Brain microvascular endothelial cell (primary cell): Measurements from ENCODE around the gene RDX.
"Not testable (repeated sequence)": the region's sequence is repeated elsewhere in the genome, so short reads cannot be mapped to it uniquely, and the experiment has no call there.

Experiments
- DNase-seq: peaks from one replicate; pipeline ENCODE4 v3.0.0-alpha.2; 2020
- H3K27ac ChIP-seq: fragments of 250-450 bp; sonication (Bioruptor Pico); 2 replicates; pipeline ENCODE4 v1.5.1; 2020; ENCODE audit warnings: mild to moderate bottlenecking, moderate library complexity
- H3K27me3 ChIP-seq: fragments of 250-450 bp; sonication (Bioruptor Pico); replicated peaks from 2 replicates; pipeline ENCODE4 v1.5.1; 2020; ENCODE audit warnings: mild to moderate bottlenecking
- H3K36me3 ChIP-seq: fragments of 250-450 bp; sonication (Bioruptor Pico); replicated peaks from 2 replicates; pipeline ENCODE4 v1.5.1; 2020; ENCODE audit warnings: mild to moderate bottlenecking
- H3K4me3 ChIP-seq: 2 replicates; pipeline ENCODE4 v1.5.1; 2011; ENCODE audit warnings: low read depth, mild to moderate bottlenecking, control low read depth, low read length, moderate library complexity
- in situ Hi-C: cut with HindIII; loops from 2 replicates; pipeline ENCODE4 v1.10.0; 2017; ENCODE audit warnings: low sequenced_read_pairs, low pct_ligation_motif_present
- TF ChIP-seq, protein P1 (sequence below): IDR thresholded peaks from 2 replicates; pipeline ENCODE4 v1.5.1; 2011; ENCODE audit warnings: low read depth, mild to moderate bottlenecking, moderate library complexity, low read length, control low read depth, inconsistent platforms; ENCODE audit errors: missing control alignments

The RDX gene

GRCh38 chr11:110199184-110199981 lies 97.0 kb downstream of the RDX start:
- H3K4me3 ChIP-seq: no peak overlapping the region
- no peaks in the 10 kb centered on the region for H3K36me3 ChIP-seq
- H3K27me3 ChIP-seq: no peaks in the 10 kb centered on the region
- in situ Hi-C loops: no loop called here
- peak overlapping the region; percentile 13 for H3K27ac ChIP-seq
- no peak for DNase-seq
- TF ChIP-seq, protein P1, sequence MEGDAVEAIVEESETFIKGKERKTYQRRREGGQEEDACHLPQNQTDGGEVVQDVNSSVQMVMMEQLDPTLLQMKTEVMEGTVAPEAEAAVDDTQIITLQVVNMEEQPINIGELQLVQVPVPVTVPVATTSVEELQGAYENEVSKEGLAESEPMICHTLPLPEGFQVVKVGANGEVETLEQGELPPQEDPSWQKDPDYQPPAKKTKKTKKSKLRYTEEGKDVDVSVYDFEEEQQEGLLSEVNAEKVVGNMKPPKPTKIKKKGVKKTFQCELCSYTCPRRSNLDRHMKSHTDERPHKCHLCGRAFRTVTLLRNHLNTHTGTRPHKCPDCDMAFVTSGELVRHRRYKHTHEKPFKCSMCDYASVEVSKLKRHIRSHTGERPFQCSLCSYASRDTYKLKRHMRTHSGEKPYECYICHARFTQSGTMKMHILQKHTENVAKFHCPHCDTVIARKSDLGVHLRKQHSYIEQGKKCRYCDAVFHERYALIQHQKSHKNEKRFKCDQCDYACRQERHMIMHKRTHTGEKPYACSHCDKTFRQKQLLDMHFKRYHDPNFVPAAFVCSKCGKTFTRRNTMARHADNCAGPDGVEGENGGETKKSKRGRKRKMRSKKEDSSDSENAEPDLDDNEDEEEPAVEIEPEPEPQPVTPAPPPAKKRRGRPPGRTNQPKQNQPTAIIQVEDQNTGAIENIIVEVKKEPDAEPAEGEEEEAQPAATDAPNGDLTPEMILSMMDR: no peak

- TF ChIP-seq, protein P1: no peak
- in situ Hi-C loops: no loop called here
- Histone ChIP-seq H3K27ac (no peak overlapping the region), H3K27me3 (no peaks in the 10 kb centered on the region), H3K4me3 (no peak overlapping the region), H3K36me3 (no peaks in the 10 kb centered on the region)
- DNase-seq: no peak
These were observed 98.2 kb downstream of the RDX start for GRCh38 chr11:110198031-110198729.

DNA sequence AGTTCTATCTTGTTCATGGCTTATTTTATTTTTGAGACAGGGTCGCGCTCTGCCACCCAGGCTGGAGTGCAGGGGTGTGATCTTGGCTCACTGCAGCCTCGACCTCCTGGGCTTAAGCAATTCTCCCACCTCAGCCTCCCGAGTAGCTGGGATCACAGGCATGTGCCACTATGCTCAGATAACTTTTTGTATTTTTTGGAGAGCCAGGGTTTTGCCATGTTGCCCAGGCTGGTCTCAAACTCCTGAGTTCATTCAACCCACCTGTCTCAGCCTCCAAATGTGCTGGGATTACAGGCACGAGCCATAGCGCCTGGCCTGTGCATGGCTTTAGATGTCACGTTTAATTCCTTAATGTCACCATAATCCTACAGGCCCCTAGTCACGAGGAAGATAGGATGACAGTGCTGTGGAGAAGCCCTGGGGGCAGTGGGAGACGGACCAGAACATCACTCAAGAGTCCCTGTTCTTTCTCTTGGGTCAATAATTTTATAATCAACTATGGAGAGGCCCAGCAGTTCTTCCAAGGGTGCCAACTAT lies 99.5 kb downstream of the RDX start:
- in situ Hi-C loops: no loop called here
- TF ChIP-seq, protein P1: no peak
- no peaks in the 10 kb centered on the region for H3K27me3 ChIP-seq
- H3K27ac ChIP-seq: peak overlapping the region; percentile 65
- no peak for DNase-seq
- H3K36me3 ChIP-seq: no peaks in the 10 kb centered on the region
- H3K4me3 ChIP-seq: no peak overlapping the region

- DNase-seq: peak; percentile 81
- in situ Hi-C loops: no loop called here
- TF ChIP-seq, protein P1: no peak
- Histone ChIP-seq H3K27me3 (no peaks in the 10 kb centered on the region), H3K4me3 (no peak overlapping the region), H3K27ac (peak overlapping the region; percentile 65), H3K36me3 (no peaks in the 10 kb centered on the region)
These were observed 100.1 kb downstream of the RDX start for GRCh38 chr11:110196241-110196754.

- H3K27me3 ChIP-seq, H3K4me3 ChIP-seq, in situ Hi-C loops, H3K36me3 ChIP-seq: not testable (repeated sequence)
- peak overlapping the region; percentile 65 for H3K27ac ChIP-seq
- DNase-seq: peak; percentile 90
These were observed 102.1 kb downstream of the RDX start for GRCh38 chr11:110194211-110194766.

GRCh38 chr11:110192604-110193282 lies 103.7 kb downstream of the RDX start:
- H3K27ac ChIP-seq, in situ Hi-C loops, H3K36me3 ChIP-seq, H3K27me3 ChIP-seq, DNase-seq, H3K4me3 ChIP-seq: not testable (repeated sequence)
